Mesenteric fat pad (tissue), 1 donor: ENCODE data around the gene ARRB1. TPM values are rescaled to one million over a fixed set of nuclear protein-coding genes. Genes with fewer than 3 reads are reported as not detected.
A peak's percentile ranks its signal among the peaks of the same experiment; 100 is the strongest.

Experiments used
- DNase-seq: peaks from one replicate; pipeline ENCODE4 v3.0.0-alpha.2; 2020; ENCODE audit warnings: low spot score
- total RNA-seq: library from RNA; stranded (reverse); fragmentation: NEBNext Ultra II Directional; extraction: Animal tissue kit (Norgen Biotek cat#: 25700); gene quantifications from one replicate; pipeline ENCODE4 v1.2.1, GENCODE V29; 2021
- donor health status: DM: yes; HTN: yes; CAD: no.

The ARRB1 gene
- total RNA-seq, 1 donor from 2014 or later, result 112 TPM

- DNase-seq, result no peak
These were observed 49.7 kb downstream of the ARRB1 start for GRCh38 chr11:75301601-75302345.

- no peak for DNase-seq
These were observed 50.3 kb downstream of the ARRB1 start for GRCh38 chr11:75301131-75301530.

- DNase-seq, result no peak
These were observed 52.5 kb downstream of the ARRB1 start for GRCh38 chr11:75298976-75299260.

GRCh38 chr11:75298191-75298975, 53.1 kb downstream of the ARRB1 start:
- DNase-seq, result no peak

GRCh38 chr11:75293903-75294302, 57.6 kb downstream of the ARRB1 start:
- DNase-seq, result no peak

- DNase-seq, result no peak
These were observed 58.5 kb downstream of the ARRB1 start for GRCh38 chr11:75292943-75293342.

- no peak for DNase-seq
These were observed 59.7 kb downstream of the ARRB1 start for GRCh38 chr11:75291741-75292140.

- no peak for DNase-seq
These were observed 61.5 kb downstream of the ARRB1 start for GRCh38 chr11:75289919-75290318.

- DNase-seq, result no peak
These were observed 62.0 kb downstream of the ARRB1 start for GRCh38 chr11:75289511-75289760.

- no peak for DNase-seq
These were observed 63.9 kb downstream of the ARRB1 start for GRCh38 chr11:75287579-75287978.

GRCh38 chr11:75286826-75287465, 64.5 kb downstream of the ARRB1 start:
- DNase-seq, result no peak

GRCh38 chr11:75285776-75286360, 65.6 kb downstream of the ARRB1 start:
- DNase-seq, result no peak

GRCh38 chr11:75283391-75283931, 68.0 kb downstream of the ARRB1 start:
- DNase-seq, result no peak

- no peak for DNase-seq
These were observed 69.9 kb downstream of the ARRB1 start for GRCh38 chr11:75281469-75282095.

GRCh38 chr11:75280770-75281468, 70.5 kb downstream of the ARRB1 start:
- no peak for DNase-seq

GRCh38 chr11:75280227-75280701, 71.2 kb downstream of the ARRB1 start:
- DNase-seq, result no peak

GRCh38 chr11:75279273-75279672, 72.2 kb downstream of the ARRB1 start:
- DNase-seq, result no peak

- peak; percentile 78 for DNase-seq
These were observed 73.3 kb downstream of the ARRB1 start for GRCh38 chr11:75277991-75278790.

GRCh38 chr11:75277211-75277805, 74.2 kb downstream of the ARRB1 start:
- DNase-seq, result peak; percentile 72
